HG02678 (cell line): ENCODE results near the gene CPD.
"Not testable (repeated sequence)": the region's sequence is repeated elsewhere in the genome, so short reads cannot be mapped to it uniquely, and the experiment has no call there.

Source experiments
- ATAC-seq: cut with Tn5 transposase; IDR thresholded peaks from one replicate; pipeline ENCODE4 v1.9.1; 2021; ENCODE audit warnings: mild to moderate bottlenecking, moderate library complexity; ENCODE audit not compliant: unreplicated experiment

CPD gene

GRCh38 chr17:30381340-30381659 lies 2.6 kb downstream of the CPD start:
- ATAC-seq = no peak

GRCh38 chr17:30382345-30382744 lies 3.6 kb downstream of the CPD start:
- ATAC-seq = no peak

- ATAC-seq = no peak
Measured at GRCh38 chr17:30388321-30389179, 9.8 kb downstream of the CPD start.

DNA sequence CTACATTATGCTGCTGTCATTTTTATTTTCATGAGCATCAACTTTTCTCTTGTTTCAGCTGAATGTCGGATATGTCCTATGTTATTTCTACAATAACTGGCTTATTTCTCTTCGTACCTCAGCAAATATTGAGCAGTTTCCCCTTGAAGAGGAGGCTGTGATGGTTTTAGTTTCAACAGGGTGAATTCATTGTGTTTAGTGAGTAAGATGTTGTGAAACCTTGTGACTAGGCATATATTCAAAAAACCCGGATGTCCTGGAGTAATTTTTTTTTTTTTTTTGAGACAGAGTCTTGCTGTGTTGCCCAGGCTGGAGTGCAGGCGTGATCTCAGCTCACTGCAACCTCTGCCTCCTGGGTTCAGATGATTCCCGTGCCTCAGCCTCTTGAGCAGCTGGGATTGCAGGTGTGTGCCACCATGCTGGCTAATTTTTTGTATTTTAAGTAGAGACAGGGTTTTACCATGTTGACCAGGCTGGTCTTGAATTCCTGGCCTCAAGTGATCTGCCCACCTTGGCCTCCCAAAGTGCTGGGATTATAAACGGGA lies 11.1 kb downstream of the CPD start:
- no peak for ATAC-seq

GRCh38 chr17:30391534-30391933 lies 12.8 kb downstream of the CPD start:
- no peak for ATAC-seq

GRCh38 chr17:30393491-30393890 lies 14.8 kb downstream of the CPD start:
- ATAC-seq = no peak

- no peak for ATAC-seq
Measured at GRCh38 chr17:30393911-30394867, 15.5 kb downstream of the CPD start.

- ATAC-seq = no peak
Measured at GRCh38 chr17:30395398-30396022, 16.8 kb downstream of the CPD start.

DNA sequence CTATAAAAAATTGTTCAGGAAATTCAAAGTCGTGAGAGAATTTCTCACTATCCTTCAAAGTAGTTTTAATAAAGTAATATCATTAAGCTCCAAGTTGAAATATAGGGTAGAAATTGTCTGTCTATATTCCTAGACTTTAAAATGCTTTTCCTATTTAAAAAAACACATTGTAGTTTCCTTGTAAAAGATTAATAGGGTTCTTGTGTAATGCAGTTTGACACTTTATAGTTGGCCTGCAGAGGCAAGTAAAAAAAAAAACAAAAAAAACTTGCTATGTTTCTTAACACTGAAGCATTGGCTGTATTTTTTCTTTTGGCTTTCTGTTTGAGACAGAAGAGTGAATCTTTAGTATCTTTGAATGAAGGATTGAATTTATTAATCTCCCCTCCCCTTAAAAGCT lies 17.4 kb downstream of the CPD start:
- ATAC-seq = no peak

DNA sequence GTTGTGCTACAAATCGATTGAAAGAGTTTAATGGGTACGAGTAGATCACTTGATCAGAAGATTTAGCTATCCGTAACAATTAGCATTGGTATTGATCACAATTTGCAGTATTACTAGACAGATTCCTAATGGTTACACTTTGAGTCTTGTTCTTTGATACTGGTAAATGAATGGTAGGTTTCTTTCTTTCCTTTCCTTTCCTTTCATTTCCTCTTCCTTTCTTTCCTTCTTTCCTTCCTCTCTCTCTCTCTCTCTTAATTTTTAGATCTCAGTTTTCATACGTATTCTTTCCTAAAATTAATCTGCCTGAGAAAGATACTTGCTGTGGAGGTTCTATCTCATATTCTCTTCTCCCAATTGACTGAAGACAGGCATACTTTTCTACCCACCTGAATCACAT lies 17.9 kb downstream of the CPD start:
- no peak for ATAC-seq

GRCh38 chr17:30398328-30399041 lies 19.8 kb downstream of the CPD start:
- ATAC-seq = no peak

DNA sequence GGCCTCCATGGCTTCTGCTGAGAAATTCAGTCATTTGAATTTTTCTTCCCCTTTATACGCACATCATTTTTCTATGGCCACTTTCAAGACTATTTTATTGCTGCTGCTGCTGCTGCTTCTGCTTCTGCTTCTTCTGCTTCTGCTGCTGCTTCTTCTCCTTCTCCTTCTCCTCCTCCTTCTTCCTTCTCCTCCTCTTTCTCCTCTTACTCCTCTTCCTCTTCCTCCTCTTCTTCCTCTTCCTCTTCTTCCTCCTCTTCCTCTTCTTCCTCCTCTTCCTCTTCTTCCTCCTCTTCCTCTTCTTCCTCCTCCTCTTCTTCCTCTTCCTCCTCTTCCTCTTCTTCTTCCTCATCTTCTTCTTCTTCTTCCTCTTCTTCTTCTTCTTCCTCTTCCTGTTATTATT lies 22.4 kb downstream of the CPD start:
- ATAC-seq = no peak

- no peak for ATAC-seq
Measured at GRCh38 chr17:30405161-30405560, 26.4 kb downstream of the CPD start.

DNA sequence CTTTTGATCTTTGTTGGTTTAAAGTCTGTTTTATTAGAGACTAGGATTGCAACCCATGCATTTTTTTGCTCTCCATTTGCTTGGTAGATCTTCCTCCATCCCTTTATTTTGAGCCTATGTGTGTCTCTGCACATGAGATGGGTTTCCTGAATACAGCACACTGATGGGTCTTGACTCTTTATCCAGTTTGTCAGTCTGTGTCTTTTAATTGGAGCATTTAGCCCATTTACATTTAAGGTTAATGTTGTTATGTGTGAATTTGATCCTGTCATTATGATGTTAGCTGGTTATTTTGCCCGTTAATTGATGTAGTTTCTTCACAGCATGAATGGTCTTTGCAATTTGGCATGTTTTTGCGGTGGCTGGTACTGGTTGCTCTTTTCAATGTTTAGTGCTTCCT lies 31.9 kb downstream of the CPD start:
- not testable (repeated sequence) for ATAC-seq

- not testable (repeated sequence) for ATAC-seq
Measured at GRCh38 chr17:30412008-30412496, 33.3 kb downstream of the CPD start.

DNA sequence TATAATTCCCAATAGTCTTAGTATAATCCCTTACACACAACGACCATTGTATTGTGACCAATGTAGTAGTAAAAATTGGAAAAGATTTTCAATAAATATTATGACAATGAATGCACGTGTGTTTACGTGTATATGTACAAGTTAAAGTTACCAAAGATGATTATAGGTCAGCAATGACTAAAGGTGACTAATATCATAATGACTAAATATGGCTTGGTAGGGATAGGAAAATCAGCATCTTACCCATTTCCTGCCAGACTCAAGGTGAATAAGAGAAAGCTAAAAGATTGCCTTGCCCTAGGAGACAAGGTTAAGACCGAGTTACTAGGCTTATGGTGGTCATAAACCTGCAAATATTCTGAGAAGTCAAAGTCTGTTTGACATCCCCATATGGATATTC lies 34.4 kb downstream of the CPD start:
- no peak for ATAC-seq

DNA sequence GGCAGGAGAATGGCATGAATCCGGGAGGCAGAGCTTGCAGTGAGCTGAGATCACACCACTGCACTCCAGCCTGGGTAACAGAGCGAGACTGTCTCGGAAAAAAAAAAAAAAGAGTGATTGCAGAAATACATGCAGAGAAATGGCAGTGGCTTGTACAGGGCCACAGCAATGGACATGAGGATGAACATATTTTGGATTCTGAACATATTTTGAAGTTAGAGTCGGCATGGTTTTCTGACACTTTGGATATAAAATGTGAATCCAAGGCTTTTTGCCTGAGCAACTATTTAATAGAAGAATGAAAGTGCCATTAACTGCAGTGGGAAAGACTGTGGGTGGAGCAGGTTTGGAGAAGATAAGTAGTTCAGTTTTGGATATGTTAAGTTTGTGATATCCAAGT lies 35.8 kb downstream of the CPD start:
- ATAC-seq = no peak

DNA sequence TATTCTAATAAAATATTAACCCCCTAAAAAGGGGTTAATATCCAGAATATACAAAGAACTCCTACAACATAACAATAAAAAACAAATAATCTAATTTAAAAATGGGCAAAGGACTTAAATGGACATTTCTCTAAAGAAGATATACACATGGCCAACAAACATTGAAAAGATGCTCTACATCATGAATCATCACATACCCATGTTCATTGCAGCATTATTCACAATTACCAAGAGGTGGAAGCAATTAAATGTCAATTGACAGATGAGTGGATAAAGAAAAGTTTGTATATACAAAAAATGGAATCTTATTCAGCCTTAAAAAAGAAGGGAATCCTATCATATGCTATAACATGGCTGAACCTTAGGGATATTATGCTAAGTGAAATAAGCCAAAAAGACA lies 36.8 kb downstream of the CPD start:
- ATAC-seq = no peak

DNA sequence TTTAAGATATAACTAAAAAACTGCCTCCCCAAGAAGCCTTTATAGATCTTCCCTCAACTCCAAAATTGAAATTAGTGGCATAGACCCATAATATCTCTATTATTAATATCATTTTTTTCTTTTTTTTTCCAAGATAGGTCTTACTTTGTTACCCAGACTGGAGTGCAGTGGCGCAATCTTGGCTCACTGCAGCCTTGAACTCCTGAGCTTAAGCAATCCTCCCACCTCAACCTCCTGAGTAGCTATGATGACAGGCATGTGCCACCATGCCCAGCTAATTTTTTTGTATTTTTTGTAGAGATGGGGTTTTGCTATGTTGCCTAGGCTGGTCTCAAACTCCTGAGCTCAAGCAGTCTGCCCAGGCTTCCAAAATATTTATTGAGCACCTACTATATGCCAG lies 39.3 kb downstream of the CPD start:
- not testable (repeated sequence) for ATAC-seq

GRCh38 chr17:30421592-30421991 lies 42.9 kb downstream of the CPD start:
- ATAC-seq = no peak
